ENCODE measurements around the gene UBE2U. TPM values are rescaled to one million over a fixed set of nuclear protein-coding genes. Genes with fewer than 3 reads are reported as not detected.

Gene UBE2U
- total RNA-seq, 2 donors from 2014 or later, result not detected

- H3K9me3 ChIP-seq (ENCODE audit: control insufficient read depth, low read length), result no peaks in the 10 kb centered on the region
- 85 to 88% methylated on average over 3 of the region's 3 CpGs for WGBS, 2 experiments (ENCODE audit: insufficient coverage in 1 of 2, insufficient read length in 1 of 2)
- Mint-ChIP-seq H3K9me3 (no peaks in the 10 kb centered on the region), H3K27me3 (ENCODE audit: insufficient read depth) (peaks cover 11% of the 10 kb centered on the region), H3K27ac (no peak overlapping the region), H3K4me3 (no peak overlapping the region), H3K4me1 (peaks cover 18% of the 10 kb centered on the region), H3K36me3 (ENCODE audit: low read depth) (no peaks in the 10 kb centered on the region)
- no peak overlapping the region for H3K9ac ChIP-seq (ENCODE audit: extremely low read depth, low read length, poor library complexity, severe bottlenecking)
- no peaks in the 10 kb centered on the region for H3K36me3 ChIP-seq (ENCODE audit: control insufficient read depth, insufficient read depth, low read length)
- H3K27me3 ChIP-seq (ENCODE audit: control insufficient read depth, insufficient read depth, low read length, poor library complexity, severe bottlenecking), result peaks cover 27% of the 10 kb centered on the region
- no peaks in the 10 kb centered on the region for H3K4me1 ChIP-seq (ENCODE audit: control insufficient read depth, insufficient read depth, low read length)
- no peak overlapping the region for H3K27ac ChIP-seq (ENCODE audit: low read depth, low read length)
- no peak for DNase-seq
- no peak overlapping the region for H3K4me3 ChIP-seq (ENCODE audit: low read length)
- no peak for TF ChIP-seq CTCF (conservative IDR thresholded peaks at IDR 0.05)
Measured at GRCh38 chr1:64229307-64229706, 25.9 kb downstream of the UBE2U start.

- Mint-ChIP-seq H3K4me3 (no peak overlapping the region), H3K4me1 (peaks cover 18% of the 10 kb centered on the region), H3K36me3 (ENCODE audit: low read depth) (no peaks in the 10 kb centered on the region), H3K27me3 (ENCODE audit: insufficient read depth) (peaks cover 8% of the 10 kb centered on the region), H3K27ac (no peak overlapping the region), H3K9me3 (no peaks in the 10 kb centered on the region)
- no peak for DNase-seq
- no peak overlapping the region for H3K9ac ChIP-seq (ENCODE audit: extremely low read depth, low read length, poor library complexity, severe bottlenecking)
- 47 to 76% methylated on average over 3 of the region's 4 CpGs for WGBS, 2 experiments (ENCODE audit: insufficient coverage in 1 of 2, insufficient read length in 1 of 2)
- no peaks in the 10 kb centered on the region for H3K4me1 ChIP-seq (ENCODE audit: control insufficient read depth, insufficient read depth, low read length)
- H3K4me3 ChIP-seq (ENCODE audit: low read length), result no peak overlapping the region
- no peaks in the 10 kb centered on the region for H3K9me3 ChIP-seq (ENCODE audit: control insufficient read depth, low read length)
- TF ChIP-seq CTCF (conservative IDR thresholded peaks at IDR 0.05), result no peak
- H3K27me3 ChIP-seq (ENCODE audit: control insufficient read depth, insufficient read depth, low read length, poor library complexity, severe bottlenecking), result peaks cover 19% of the 10 kb centered on the region
- no peaks in the 10 kb centered on the region for H3K36me3 ChIP-seq (ENCODE audit: control insufficient read depth, insufficient read depth, low read length)
- no peak overlapping the region for H3K27ac ChIP-seq (ENCODE audit: low read depth, low read length)
Measured at GRCh38 chr1:64231153-64231552, 27.7 kb downstream of the UBE2U start.

- no peak overlapping the region for H3K9ac ChIP-seq (ENCODE audit: extremely low read depth, low read length, poor library complexity, severe bottlenecking)
- no peaks in the 10 kb centered on the region for H3K9me3 ChIP-seq (ENCODE audit: control insufficient read depth, low read length)
- peaks cover under 1% of the 10 kb centered on the region for H3K4me1 ChIP-seq (ENCODE audit: control insufficient read depth, insufficient read depth, low read length)
- no peak overlapping the region for H3K27ac ChIP-seq (ENCODE audit: low read depth, low read length)
- peaks cover 8% of the 10 kb centered on the region for H3K27me3 Mint-ChIP-seq (ENCODE audit: insufficient read depth)
- no peaks in the 10 kb centered on the region for H3K36me3 ChIP-seq (ENCODE audit: control insufficient read depth, insufficient read depth, low read length)
- no peaks in the 10 kb centered on the region for H3K9me3 Mint-ChIP-seq
- no peak for DNase-seq
- H3K27ac Mint-ChIP-seq, result no peak overlapping the region
- peaks cover 21% of the 10 kb centered on the region for H3K4me1 Mint-ChIP-seq
- no peak overlapping the region for H3K4me3 Mint-ChIP-seq
- H3K36me3 Mint-ChIP-seq (ENCODE audit: low read depth), result no peaks in the 10 kb centered on the region
- no peak for TF ChIP-seq CTCF (conservative IDR thresholded peaks at IDR 0.05)
- no peak overlapping the region for H3K4me3 ChIP-seq (ENCODE audit: low read length)
- H3K27me3 ChIP-seq (ENCODE audit: control insufficient read depth, insufficient read depth, low read length, poor library complexity, severe bottlenecking), result peaks cover 19% of the 10 kb centered on the region
Measured at GRCh38 chr1:64231654-64232053, 28.2 kb downstream of the UBE2U start.

All from endodermal cell (in vitro differentiated cells).